Measurements from ENCODE around the gene LSS. TPM values are rescaled to one million over a fixed set of nuclear protein-coding genes. Genes with fewer than 3 reads are reported as not detected.

Gene LSS
- total and polyA plus RNA-seq, 8 donors: 15.3 to 246 (median 36.1) TPM

GRCh38 chr21:46248827-46249226 is 20.3 kb upstream of the LSS start:
- Histone ChIP-seq H3K9me3 (no peaks in the 10 kb centered on the region), H3K4me3 (no peak overlapping the region), H3K36me3 (peaks cover 56 to 100% (median 99%) of the 10 kb centered on the region in 4 donors), H3K4me1 (peaks cover 0 to 5% (median 2%) of the 10 kb centered on the region in 4 donors), H3K27ac (no peak overlapping the region), H3K27me3 (no peaks in the 10 kb centered on the region)
- WGBS, 5 donors: 88 to 98% (median 94%) methylated on average over 2 of the region's 2 CpGs
- intact Hi-C loops (cut with DNase I; ENCODE audit: low total_unique reads): no loop called here
- no peak for DNase-seq
- TF ChIP-seq POLR2A (IDR thresholded peaks at IDR 0.05) (no peak), EP300 (IDR thresholded peaks at IDR 0.05) (no peak), POLR2AphosphoS5 (IDR thresholded peaks at IDR 0.05) (no peak), CTCF (IDR thresholded peaks at IDR 0.05) (no peak)

GRCh38 chr21:46248422-46248782 is 19.8 kb upstream of the LSS start:
- Histone ChIP-seq H3K4me3 (no peak overlapping the region), H3K4me1 (peaks cover 0 to 5% (median 2%) of the 10 kb centered on the region in 4 donors), H3K27me3 (no peaks in the 10 kb centered on the region), H3K9me3 (no peaks in the 10 kb centered on the region), H3K36me3 (peaks cover 61 to 100% (median 99%) of the 10 kb centered on the region in 4 donors), H3K27ac (no peak overlapping the region)
- no peak for DNase-seq
- 92 to 100% (median 94%) methylated on average over 1 of the region's 1 CpG for WGBS, 5 donors
- intact Hi-C loops (cut with DNase I; ENCODE audit: low total_unique reads): no loop called here
- TF ChIP-seq POLR2AphosphoS5 (IDR thresholded peaks at IDR 0.05) (no peak), EP300 (IDR thresholded peaks at IDR 0.05) (no peak), POLR2A (IDR thresholded peaks at IDR 0.05) (no peak), CTCF (IDR thresholded peaks at IDR 0.05) (no peak)

- no peak for DNase-seq
- Histone ChIP-seq H3K4me1 (peaks cover 0 to 5% (median 2%) of the 10 kb centered on the region in 4 donors), H3K27me3 (no peaks in the 10 kb centered on the region), H3K36me3 (peaks cover 66 to 100% (median 99%) of the 10 kb centered on the region in 4 donors), H3K27ac (no peak overlapping the region), H3K4me3 (no peak overlapping the region), H3K9me3 (no peaks in the 10 kb centered on the region)
- intact Hi-C loops (cut with DNase I; ENCODE audit: low total_unique reads): no loop called here
- 88 to 100% (median 93%) methylated on average over 3 of the region's 3 CpGs for WGBS, 5 donors
- TF ChIP-seq EP300 (IDR thresholded peaks at IDR 0.05): no peak
- no peak for TF ChIP-seq CTCF (IDR thresholded peaks at IDR 0.05)
- no peak for TF ChIP-seq POLR2A (IDR thresholded peaks at IDR 0.05)
- no peak for TF ChIP-seq POLR2AphosphoS5 (IDR thresholded peaks at IDR 0.05)
Measured at GRCh38 chr21:46247699-46248421, 19.3 kb upstream of the LSS start.

GRCh38 chr21:46246345-46246744 is 17.8 kb upstream of the LSS start:
- TF ChIP-seq EP300 (IDR thresholded peaks at IDR 0.05) (no peak), CTCF (IDR thresholded peaks at IDR 0.05) (no peak), POLR2AphosphoS5 (IDR thresholded peaks at IDR 0.05) (no peak), POLR2A (IDR thresholded peaks at IDR 0.05) (no peak)
- no peak for DNase-seq
- Histone ChIP-seq H3K27ac (no peak overlapping the region), H3K9me3 (no peaks in the 10 kb centered on the region), H3K4me1 (peaks cover 0 to 4% (median under 1%) of the 10 kb centered on the region in 4 donors), H3K27me3 (no peaks in the 10 kb centered on the region), H3K36me3 (peaks cover 69 to 100% (median 100%) of the 10 kb centered on the region in 4 donors), H3K4me3 (no peak overlapping the region)
- 74 to 80% (median 77%) methylated on average over 4 to 6 of the region's 6 CpGs for WGBS, 5 donors
- intact Hi-C loops (cut with DNase I; ENCODE audit: low total_unique reads): no loop called here

Data from stomach (tissue), 9 donors.